Uterus (tissue), 2 donors: ENCODE data around the gene RMP24.

Experiments
- POLR2A ChIP-seq, 2 donors: fragments of 450-650 bp; IDR thresholded peaks; one replicate each; pipeline ENCODE4 v1.6.1; 2016; ENCODE audit warnings: antibody characterized with exemption in 2 of 2, mild to moderate bottlenecking in 1 of 2, moderate library complexity in 1 of 2
- TF ChIP-seq, protein P1 (sequence below), 4 experiments: fragments of 200-600 bp in 2 of 4; fragments of 450-650 bp in 2 of 4; sonication (generic) in 2 of 4; IDR thresholded peaks; one replicate each; pipeline ENCODE4 v1.5.1; 2016 to 2019; ENCODE audit warnings: antibody characterized with exemption in 4 of 4, mild to moderate bottlenecking in 2 of 4, moderate library complexity in 1 of 4

GRCh38 chr18:36009214-36009613, 36.7 kb downstream of the RMP24 start:
- TF ChIP-seq, protein P1, sequence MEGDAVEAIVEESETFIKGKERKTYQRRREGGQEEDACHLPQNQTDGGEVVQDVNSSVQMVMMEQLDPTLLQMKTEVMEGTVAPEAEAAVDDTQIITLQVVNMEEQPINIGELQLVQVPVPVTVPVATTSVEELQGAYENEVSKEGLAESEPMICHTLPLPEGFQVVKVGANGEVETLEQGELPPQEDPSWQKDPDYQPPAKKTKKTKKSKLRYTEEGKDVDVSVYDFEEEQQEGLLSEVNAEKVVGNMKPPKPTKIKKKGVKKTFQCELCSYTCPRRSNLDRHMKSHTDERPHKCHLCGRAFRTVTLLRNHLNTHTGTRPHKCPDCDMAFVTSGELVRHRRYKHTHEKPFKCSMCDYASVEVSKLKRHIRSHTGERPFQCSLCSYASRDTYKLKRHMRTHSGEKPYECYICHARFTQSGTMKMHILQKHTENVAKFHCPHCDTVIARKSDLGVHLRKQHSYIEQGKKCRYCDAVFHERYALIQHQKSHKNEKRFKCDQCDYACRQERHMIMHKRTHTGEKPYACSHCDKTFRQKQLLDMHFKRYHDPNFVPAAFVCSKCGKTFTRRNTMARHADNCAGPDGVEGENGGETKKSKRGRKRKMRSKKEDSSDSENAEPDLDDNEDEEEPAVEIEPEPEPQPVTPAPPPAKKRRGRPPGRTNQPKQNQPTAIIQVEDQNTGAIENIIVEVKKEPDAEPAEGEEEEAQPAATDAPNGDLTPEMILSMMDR (IDR thresholded peaks at IDR 0.05): no peak
- no peak for TF ChIP-seq POLR2A (IDR thresholded peaks at IDR 0.05)
